Measurements from ENCODE around the gene CCDC3. TPM values are rescaled to one million over a fixed set of nuclear protein-coding genes. Genes with fewer than 3 reads are reported as not detected.
A peak's percentile ranks its signal among the peaks of the same experiment; 100 is the strongest.

Gene CCDC3
- 100 to 1,000 TPM in 1 of 4 donors, 10 to 100 TPM in 3; 27.8 to 108 (median 74.6) TPM for total RNA-seq

GRCh38 chr10:13001041-13001886, at the start of gene CCDC3:
Gene CCDC3 (minus strand): TSS chr10:13001713. CDS start chr10:13001570, 143 bp downstream.
- intact Hi-C loops (cut with DNase I; ENCODE audit: low total_unique reads): no loop called here
- TF ChIP-seq CTCF (IDR thresholded peaks at IDR 0.05) (no peak), POLR2A (IDR thresholded peaks at IDR 0.05) (no peak)
- WGBS, 2 donors: 4 to 6% methylated on average over 30 to 31 of the region's 93 CpGs
- no peak for DNase-seq (ENCODE audit: low spot score in 2 of 2)
- peak within 1 kb of the TSS; percentile 32 for H3K4me3 ChIP-seq (ENCODE audit: low read depth, poor library complexity, severe bottlenecking)

- intact Hi-C loops (cut with DNase I; ENCODE audit: low total_unique reads): no loop called here
- TF ChIP-seq CTCF (IDR thresholded peaks at IDR 0.05) (no peak), POLR2A (IDR thresholded peaks at IDR 0.05) (no peak)
- no peak for DNase-seq (ENCODE audit: low spot score in 2 of 2)
- H3K4me3 ChIP-seq (ENCODE audit: low read depth, poor library complexity, severe bottlenecking): no peak overlapping the region
- WGBS, 2 donors: 79 to 86% methylated on average over 7 of the region's 7 CpGs
Measured at GRCh38 chr10:13051126-13051694, 49.7 kb upstream of the CCDC3 start.

GRCh38 chr10:13049774-13050420, 48.4 kb upstream of the CCDC3 start:
- DNase-seq (ENCODE audit: low spot score in 2 of 2): no peak
- intact Hi-C loops (cut with DNase I; ENCODE audit: low total_unique reads): no loop called here
- H3K4me3 ChIP-seq (ENCODE audit: low read depth, poor library complexity, severe bottlenecking): no peak overlapping the region
- WGBS, 2 donors: 52 to 54% methylated on average over 6 of the region's 6 CpGs
- TF ChIP-seq POLR2A (IDR thresholded peaks at IDR 0.05) (no peak), CTCF (IDR thresholded peaks at IDR 0.05) (no peak)

GRCh38 chr10:13048762-13049161, 47.2 kb upstream of the CCDC3 start:
- no peak overlapping the region for H3K4me3 ChIP-seq (ENCODE audit: low read depth, poor library complexity, severe bottlenecking)
- no peak for DNase-seq (ENCODE audit: low spot score in 2 of 2)
- intact Hi-C loops (cut with DNase I; ENCODE audit: low total_unique reads): no loop called here
- TF ChIP-seq CTCF (IDR thresholded peaks at IDR 0.05) (no peak), POLR2A (IDR thresholded peaks at IDR 0.05) (no peak)
- 69 to 72% methylated on average over 3 of the region's 3 CpGs for WGBS, 2 donors

- no peak overlapping the region for H3K4me3 ChIP-seq (ENCODE audit: low read depth, poor library complexity, severe bottlenecking)
- 73 to 82% methylated on average over 12 of the region's 12 CpGs for WGBS, 2 donors
- peak in 1 of 2 donors; percentile 37 for DNase-seq (ENCODE audit: low spot score in 2 of 2)
- intact Hi-C loops (cut with DNase I; ENCODE audit: low total_unique reads): no loop called here
- TF ChIP-seq POLR2A (IDR thresholded peaks at IDR 0.05): no peak
- no peak for TF ChIP-seq CTCF (IDR thresholded peaks at IDR 0.05)
Measured at GRCh38 chr10:13047529-13048206, 46.2 kb upstream of the CCDC3 start.
